A673 (cell line): Measurements from ENCODE around the gene RRP7A. TPM values are rescaled to one million over a fixed set of nuclear protein-coding genes. Genes with fewer than 3 reads are reported as not detected.
"Not testable (repeated sequence)": the region's sequence is repeated elsewhere in the genome, so short reads cannot be mapped to it uniquely, and the experiment has no call there.

Source experiments
- BruUV-seq: library from RNA; stranded (reverse); fragments of 400-500 nt; replicated peaks from 2 replicates; lab custom pipeline; 2021; lab: Mats Ljungman, UMichigan
- CTCF ChIA-PET: fragments of 300-600 bp; sonication (Branson Sonifier 250); formaldehyde crosslinking; loops from one replicate; lab custom pipeline; 2022; ENCODE audit warnings: antibody characterized with exemption; lab: Charles Lee
- POLR2A ChIA-PET: fragments of 300-600 bp; sonication (Branson Sonifier 250); formaldehyde crosslinking; loops from one replicate; lab custom pipeline; 2022; ENCODE audit warnings: antibody characterized with exemption; ENCODE audit not compliant: low non-redundant PET; lab: Charles Lee
- DNase-seq: peaks from one replicate; pipeline ENCODE4 v3.0.0-alpha.2; 2015; ENCODE audit warnings: low spot score
- H3K27ac ChIP-seq: fragments of 200-600 bp; sonication (generic); 2 replicates; pipeline ENCODE4 v1.5.1; 2016; ENCODE audit warnings: mixed run types, low read depth, mild to moderate bottlenecking, mixed read lengths, antibody characterized with exemption, low read length; ENCODE audit not compliant: poor library complexity, severe bottlenecking
- H3K27me3 ChIP-seq: fragments of 200-600 bp; sonication (generic); replicated peaks from 2 replicates; pipeline ENCODE4 v1.6.1; 2017; ENCODE audit warnings: mixed run types, low read depth, mild to moderate bottlenecking, mixed read lengths, antibody characterized with exemption, low read length; ENCODE audit not compliant: insufficient read depth, poor library complexity
- H3K36me3 ChIP-seq: fragments of 200-600 bp; sonication (generic); 2 replicates; pipeline ENCODE4 v1.6.1; 2016; ENCODE audit warnings: mixed run types, mild to moderate bottlenecking, mixed read lengths, antibody characterized with exemption, low read length; ENCODE audit not compliant: insufficient read depth, poor library complexity, severe bottlenecking
- H3K4me1 ChIP-seq: fragments of 200-600 bp; sonication (generic); 2 replicates; pipeline ENCODE4 v1.6.1; 2017; ENCODE audit warnings: mixed run types, mild to moderate bottlenecking, mixed read lengths, antibody characterized with exemption, low read length; ENCODE audit not compliant: insufficient read depth, poor library complexity, severe bottlenecking
- H3K4me3 ChIP-seq: fragments of 200-600 bp; sonication (generic); 2 replicates; pipeline ENCODE4 v1.5.1; 2016; ENCODE audit warnings: low read depth, mixed run types, mild to moderate bottlenecking, mixed read lengths, low read length; ENCODE audit not compliant: poor library complexity, severe bottlenecking
- H3K9me3 ChIP-seq: fragments of 200-600 bp; sonication (generic); 2 replicates; pipeline ENCODE4 v1.6.1; 2016; ENCODE audit warnings: mixed run types, low read depth, mild to moderate bottlenecking, mixed read lengths, antibody characterized with exemption, low read length; ENCODE audit not compliant: poor library complexity, severe bottlenecking
- CTCF ChIP-seq: fragments of 300-800, 200-600 bp; sonication (generic); conservative IDR thresholded peaks from 2 replicates; pipeline ENCODE4 v1.5.1; 2017; ENCODE audit warnings: low read depth, mild to moderate bottlenecking, antibody characterized with exemption, low read length, moderate library complexity, mixed read lengths
- EZH2 ChIP-seq: fragments of 200-600 bp; sonication (generic); IDR thresholded peaks from 2 replicates; pipeline ENCODE4 v1.6.1; 2017; ENCODE audit warnings: borderline replicate concordance, low read depth, mild to moderate bottlenecking, mixed read lengths, antibody characterized with exemption, low read length; ENCODE audit not compliant: poor library complexity, severe bottlenecking
- intact Hi-C: fragments of 100-400 bp; cut with micrococcal nuclease; formaldehyde crosslinking; loops from one replicate; pipeline ENCODE4 v1.10.0; 2022; ENCODE audit not compliant: unreplicated experiment
- total RNA-seq: library from RNA; stranded (reverse); gene quantifications from 2 replicates; pipeline ENCODE4 v1.2.3, GENCODE V29; 2021

The RRP7A gene
- total RNA-seq, 1 experiment from 2014 or later, result 68.5 TPM

GRCh38 chr22:42533638-42533977, 14.0 kb upstream of the RRP7A start:
- POLR2A ChIA-PET, result no interaction called here
- intact Hi-C loops, result no loop called here
- CTCF ChIA-PET, result no interaction called here
- DNase-seq, result no peak
- Histone ChIP-seq H3K27ac (no peak overlapping the region), H3K4me3 (no peak overlapping the region), H3K36me3 (no peaks in the 10 kb centered on the region), H3K9me3 (no peaks in the 10 kb centered on the region), H3K27me3 (no peaks in the 10 kb centered on the region), H3K4me1 (no peaks in the 10 kb centered on the region)
- no TSS peak for BruUV-seq
- TF ChIP-seq CTCF, result no peak
- TF ChIP-seq EZH2, result no peak

- H3K27me3 ChIP-seq, POLR2A ChIA-PET, H3K27ac ChIP-seq, H3K4me1 ChIP-seq, H3K4me3 ChIP-seq, DNase-seq, H3K36me3 ChIP-seq, H3K9me3 ChIP-seq, CTCF ChIA-PET, BruUV-seq, intact Hi-C loops: not testable (repeated sequence)
These were observed 11.9 kb upstream of the RRP7A start for GRCh38 chr22:42531401-42532084.

GRCh38 chr22:42529435-42529834, 9.8 kb upstream of the RRP7A start:
- POLR2A ChIA-PET, BruUV-seq: not testable (repeated sequence)

GRCh38 chr22:42528591-42529307, 9.2 kb upstream of the RRP7A start:
- H3K27ac ChIP-seq, result no peak overlapping the region
- intact Hi-C loops, result no loop called here
- H3K27me3 ChIP-seq, result no peaks in the 10 kb centered on the region
- ChIA-PET CTCF (no interaction called here), POLR2A (no interaction called here)
- H3K4me3 ChIP-seq, result no peak overlapping the region
- no TSS peak for BruUV-seq
- H3K4me1 ChIP-seq, result no peaks in the 10 kb centered on the region
- TF ChIP-seq EZH2, result no peak
- no peak for TF ChIP-seq CTCF
- no peaks in the 10 kb centered on the region for H3K9me3 ChIP-seq
- no peak for DNase-seq
- no peaks in the 10 kb centered on the region for H3K36me3 ChIP-seq

More at GRCh38 chr22:42529435-42529834, 9.8 kb upstream of the RRP7A start:
- DNase-seq, CTCF ChIA-PET, H3K27me3 ChIP-seq, H3K9me3 ChIP-seq, intact Hi-C loops, H3K4me3 ChIP-seq, H3K4me1 ChIP-seq, H3K27ac ChIP-seq, H3K36me3 ChIP-seq: not testable (repeated sequence)
